ENCODE data around the gene MCUB. TPM values are rescaled to one million over a fixed set of nuclear protein-coding genes. Genes with fewer than 3 reads are reported as not detected.

Gene MCUB
- total RNA-seq, 1 experiment from 2014 or later = 14.8 TPM

- Histone ChIP-seq H3K56ac (ENCODE audit: insufficient read length, low read depth, low read length) (no peak overlapping the region), H3K23me2 (ENCODE audit: insufficient read length, low read depth, low read length, poor library complexity, severe bottlenecking) (no peaks in the 10 kb centered on the region), H2AFZ (ENCODE audit: low read length) (no peak overlapping the region), H3K4ac (ENCODE audit: low read depth, low read length) (no peak overlapping the region), H2BK15ac (ENCODE audit: low read depth, low read length) (no peak overlapping the region), H4K20me1 (ENCODE audit: control insufficient read depth, insufficient read depth, insufficient read length) (no peaks in the 10 kb centered on the region), H3K14ac (ENCODE audit: insufficient read depth, low read length) (no peak overlapping the region), H3K4me1 (ENCODE audit: insufficient read depth, low read length) (no peaks in the 10 kb centered on the region; the same call in 1 of the 2 replicates), H3K79me1 (ENCODE audit: insufficient read depth, low read depth, low read length, poor library complexity, severe bottlenecking) (no peaks in the 10 kb centered on the region), H2BK5ac (ENCODE audit: insufficient read length, low read length) (no peak overlapping the region), H3K27ac (ENCODE audit: insufficient read length, low read depth, low read length) (no peak overlapping the region), H4K5ac (ENCODE audit: insufficient read length, low read depth, low read length) (no peak overlapping the region), H4K91ac (ENCODE audit: insufficient read length, low read depth, low read length) (no peak overlapping the region), H4K8ac (replicated peaks; ENCODE audit: insufficient read length, low read depth, low read length) (no peak overlapping the region), H2BK12ac (ENCODE audit: insufficient read length, low read depth, low read length) (no peak overlapping the region), H2BK20ac (ENCODE audit: low read depth, low read length, poor library complexity, severe bottlenecking) (no peak overlapping the region), H3K23ac (ENCODE audit: insufficient read length, low read depth, low read length) (no peak overlapping the region), H2BK120ac (ENCODE audit: low read depth, low read length, poor library complexity, severe bottlenecking) (no peak overlapping the region), H3K27me3 (ENCODE audit: insufficient read depth, low read length) (no peaks in the 10 kb centered on the region), H3K4me2 (ENCODE audit: insufficient read depth, insufficient read length, low read length) (no peak overlapping the region), H3K9me3 (ENCODE audit: control insufficient read depth, low read depth, low read length) (no peaks in the 10 kb centered on the region), H3K18ac (ENCODE audit: insufficient read length, low read depth, low read length) (no peak overlapping the region), H3K9ac (ENCODE audit: extremely low read depth, insufficient read length, low read length) (no peak overlapping the region), H2AK5ac (ENCODE audit: insufficient read length, low read length) (no peak overlapping the region), H3T11ph (ENCODE audit: low read length) (no peak overlapping the region), H3K79me2 (ENCODE audit: insufficient read depth, low read length) (no peaks in the 10 kb centered on the region)
- Mint-ChIP-seq H3K9me3 (no peaks in the 10 kb centered on the region), H3K27me3 (ENCODE audit: low read depth) (no peaks in the 10 kb centered on the region), H3K4me1 (peaks cover 2 to 4% of the 10 kb centered on the region in 2 experiments; a peak in 3 of 4 replicates), H3K27ac (no peak overlapping the region), H3K4me3 (no peak overlapping the region), H3K36me3 (ENCODE audit: insufficient read depth in 1 of 3, low read depth in 3 of 3) (no peaks in the 10 kb centered on the region)
- DNase-seq = no peak
- no CpG with 5 or more reads among the region's 2 CpGs for WGBS (ENCODE audit: extremely low coverage, insufficient read length, low lambda C conversion rate)
- no peak for TF ChIP-seq CTCF (conservative IDR thresholded peaks at IDR 0.05)
Observed at GRCh38 chr4:109624536-109624935, 64.5 kb downstream of the MCUB start.

Measured in H9 (cell line).